Sigmoid colon (tissue), 7 donors: ENCODE data around the gene MSH6. TPM values are rescaled to one million over a fixed set of nuclear protein-coding genes. Genes with fewer than 3 reads are reported as not detected.
A peak's percentile ranks its signal among the peaks of the same experiment; 100 is the strongest.

Source experiments
- DNase-seq: peaks from one replicate; pipeline ENCODE4 v3.0.0-alpha.2; 2019
- H3K27ac ChIP-seq, 4 donors: fragments of 200-600 bp; sonication (generic); one replicate each; pipeline ENCODE4 v1.5.1; 2016 to 2019; ENCODE audit warnings: mild to moderate bottlenecking in 1 of 4
- H3K27me3 ChIP-seq, 3 donors: fragments of 200-600 bp; sonication (generic); one replicate each; pipeline ENCODE4 v1.5.1; 2019; ENCODE audit warnings: mild to moderate bottlenecking in 1 of 3
- H3K36me3 ChIP-seq, 4 donors: fragments of 200-600 bp; sonication (generic); one replicate each; pipeline ENCODE4 v1.5.1; 2016 to 2019
- H3K4me1 ChIP-seq, 4 donors: fragments of 200-600 bp; sonication (generic); one replicate each; pipeline ENCODE4 v1.5.1; 2017 to 2019
- H3K4me3 ChIP-seq, 4 donors: fragments of 200-600 bp; sonication (generic); one replicate each; pipeline ENCODE4 v1.5.1; 2017 to 2019; ENCODE audit warnings: mild to moderate bottlenecking in 2 of 4, moderate library complexity in 1 of 4
- H3K9me3 ChIP-seq, 4 donors: fragments of 200-600 bp in 3 of 4; sonication (generic) in 3 of 4; one replicate each; pipeline versions ENCODE4 v1.5.1 to v1.6.1; 2013 to 2019
- CTCF ChIP-seq, 4 experiments: fragments of 450-650 bp in 3 of 4; fragments of 200-600 bp in 1 of 4; IDR thresholded peaks; one replicate each; pipeline ENCODE4 v1.5.1; 2016 to 2019; ENCODE audit warnings: antibody characterized with exemption in 4 of 4, mild to moderate bottlenecking in 3 of 4, moderate library complexity in 2 of 4
- EP300 ChIP-seq, 4 donors: sonication (generic); formaldehyde crosslinking; IDR thresholded peaks; one replicate each; pipeline ENCODE4 v1.6.1; 2017; ENCODE audit warnings: antibody characterized with exemption in 4 of 4
- POLR2A ChIP-seq, 2 donors: fragments of 450-650 bp; IDR thresholded peaks; one replicate each; pipeline ENCODE4 v1.6.1; 2016; ENCODE audit warnings: antibody characterized with exemption in 2 of 2, mild to moderate bottlenecking in 2 of 2, moderate library complexity in 2 of 2
- POLR2AphosphoS5 ChIP-seq, 4 donors: sonication (generic); formaldehyde crosslinking; IDR thresholded peaks; one replicate each; pipeline ENCODE4 v1.6.1; 2017; ENCODE audit warnings: antibody characterized with exemption in 4 of 4
- WGBS, 2 donors: extraction: QIAGEN DNeasy Blood & Tissue Kit; methylation state at CpG; one replicate each; pipeline ENCODE4 v1.1.7; 2013; 5-methylcytosine and 5-hydroxymethylcytosine counted together
- intact Hi-C: fragments of 100-400 bp; cut with DNase I; formaldehyde crosslinking; loops from one replicate; pipeline ENCODE4 v1.15.1; 2023
- polyA plus RNA-seq, 3 donors: library from polyadenylated mRNA; stranded (reverse); fragments of 200-250 nt; gene quantifications; one replicate each; pipeline ENCODE4 v1.2.3, GENCODE V29; 2013
- total RNA-seq, 4 donors: library from RNA; depleted of rRNA; stranded (reverse); fragments of >200 nt; gene quantifications; one replicate each; pipeline ENCODE4 v1.1.0, GENCODE V29; 2016
- donor health status: healthy with polysubstance abuse.
- donor health status: Bipolar disorder and iron deficiency.
- donor health status: healthy.

Gene MSH6
- total and polyA plus RNA-seq, 7 donors = 2.3 to 48.2 (median 29.5) TPM

GRCh38 chr2:47779426-47779790 lies 3.5 kb upstream of the MSH6 start:
- intact Hi-C loops = no loop called here
- no peak for DNase-seq
- Histone ChIP-seq H3K36me3 (no peaks in the 10 kb centered on the region), H3K4me1 (peaks cover 0 to 13% (median 5%) of the 10 kb centered on the region in 4 donors), H3K27me3 (no peaks in the 10 kb centered on the region), H3K4me3 (no peak overlapping the region), H3K9me3 (no peaks in the 10 kb centered on the region), H3K27ac (no peak overlapping the region)
- TF ChIP-seq POLR2AphosphoS5 (IDR thresholded peaks at IDR 0.05) = no peak
- TF ChIP-seq POLR2A (IDR thresholded peaks at IDR 0.05) = no peak
- TF ChIP-seq CTCF (IDR thresholded peaks at IDR 0.05) = no peak
- no peak for TF ChIP-seq EP300 (IDR thresholded peaks at IDR 0.05)
- 94 to 95% methylated on average over 8 of the region's 8 CpGs for WGBS, 2 donors

- H3K4me3 ChIP-seq = peak overlapping the region; percentile 84 to 99 (median 90)
- DNase-seq = no peak
- no peaks in the 10 kb centered on the region for H3K36me3 ChIP-seq
- no peaks in the 10 kb centered on the region for H3K9me3 ChIP-seq
- H3K27ac ChIP-seq = peak overlapping the region; percentile 95 to 98 (median 97)
- WGBS, 2 donors = 3 to 7% methylated on average over 7 of the region's 7 CpGs
- TF ChIP-seq CTCF (IDR thresholded peaks at IDR 0.05) = no peak
- TF ChIP-seq EP300 (IDR thresholded peaks at IDR 0.05) = no peak
- H3K4me1 ChIP-seq = peaks cover 0 to 31% (median 17%) of the 10 kb centered on the region in 4 donors
- intact Hi-C loops = loop anchor here (5.0 kb wide), 2 partner anchors 325 to 655 kb away; no protein-coding TSS in a partner anchor
- H3K27me3 ChIP-seq = no peaks in the 10 kb centered on the region
Observed at GRCh38 chr2:47782381-47782670, 619 bp upstream of the MSH6 start.

- Histone ChIP-seq H3K27ac (peak overlapping the region; percentile 95 to 98 (median 97)), H3K27me3 (no peaks in the 10 kb centered on the region), H3K9me3 (no peaks in the 10 kb centered on the region), H3K4me3 (peak overlapping the region; percentile 84 to 99 (median 90)), H3K4me1 (peaks cover 0 to 31% (median 17%) of the 10 kb centered on the region in 4 donors), H3K36me3 (no peaks in the 10 kb centered on the region)
- intact Hi-C loops = loop anchor here (1.0 to 5.0 kb wide), 3 partner anchors 123 to 654 kb away; partner anchors contain the start of gene FBXO11
- DNase-seq = peak; percentile 83
- WGBS, 2 donors = 1% methylated on average over 70 to 71 of the region's 71 CpGs
- TF ChIP-seq POLR2A (IDR thresholded peaks at IDR 0.05) (no peak), POLR2AphosphoS5 (IDR thresholded peaks at IDR 0.05) (no peak), EP300 (IDR thresholded peaks at IDR 0.05) (no peak), CTCF (IDR thresholded peaks at IDR 0.05) (no peak)
Observed at GRCh38 chr2:47783486-47784351, 774 bp downstream of the MSH6 start.

- 22 to 43% methylated on average over 28 of the region's 28 CpGs for WGBS, 2 donors
- H3K4me3 ChIP-seq = peak overlapping the region; percentile 84 to 99 (median 90)
- H3K27ac ChIP-seq = peak overlapping the region; percentile 95 to 98 (median 97)
- no peaks in the 10 kb centered on the region for H3K9me3 ChIP-seq
- no peak for DNase-seq
- no peaks in the 10 kb centered on the region for H3K27me3 ChIP-seq
- intact Hi-C loops = loop anchor here (5.0 kb wide), 2 partner anchors 323 to 653 kb away; no protein-coding TSS in a partner anchor
- no peak for TF ChIP-seq POLR2AphosphoS5 (IDR thresholded peaks at IDR 0.05)
- no peak for TF ChIP-seq POLR2A (IDR thresholded peaks at IDR 0.05)
- no peak for TF ChIP-seq CTCF (IDR thresholded peaks at IDR 0.05)
- no peak for TF ChIP-seq EP300 (IDR thresholded peaks at IDR 0.05)
- peaks cover 0 to 31% (median 17%) of the 10 kb centered on the region in 4 donors for H3K4me1 ChIP-seq
- H3K36me3 ChIP-seq = no peaks in the 10 kb centered on the region
Observed at GRCh38 chr2:47784352-47784851, 1.5 kb downstream of the MSH6 start.
